ENCODE data around the gene PPFIBP2. TPM values are rescaled to one million over a fixed set of nuclear protein-coding genes. Genes with fewer than 3 reads are reported as not detected.
"Not testable (repeated sequence)": the region's sequence is repeated elsewhere in the genome, so short reads cannot be mapped to it uniquely, and the experiment has no call there.

The PPFIBP2 gene
- total RNA-seq, 1 donor from 2014 or later, result 65.8 TPM

DNA sequence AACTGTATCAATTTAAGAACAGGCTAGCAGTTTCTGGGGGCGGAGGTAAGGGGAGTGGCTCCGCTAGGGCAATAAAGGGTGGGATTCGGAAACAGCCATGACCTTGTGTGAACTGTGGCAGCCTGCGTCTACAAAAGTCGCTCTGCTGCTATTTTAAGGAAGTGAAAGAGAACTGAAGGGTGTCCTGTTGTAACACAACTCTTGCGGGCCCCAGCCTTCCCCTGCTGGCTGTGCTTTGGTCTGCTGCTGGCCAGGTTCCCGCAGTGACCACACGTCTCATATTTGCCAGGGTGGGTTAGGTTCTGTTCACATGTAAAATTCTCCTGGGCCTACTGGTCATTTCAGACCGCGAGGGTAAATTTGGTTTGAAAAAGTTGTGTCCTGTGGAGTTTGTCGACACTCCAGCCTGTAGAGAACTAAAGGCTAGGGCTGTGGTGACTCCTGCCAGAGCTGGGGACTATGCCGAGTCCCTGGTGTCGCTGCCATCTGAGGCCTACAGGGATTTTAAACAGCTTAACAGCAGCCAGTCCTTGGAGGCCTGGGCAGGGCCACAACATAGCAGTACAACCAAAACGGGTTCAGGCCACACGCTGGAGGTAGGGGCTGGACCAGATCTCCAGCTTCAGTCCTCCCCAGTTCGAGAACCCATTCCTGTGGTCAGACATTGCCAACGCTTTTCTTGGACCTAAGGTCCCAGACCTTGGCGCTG, 1.1 kb upstream of the PPFIBP2 start:
- peaks cover 25 to 52% (median 35%) of the 10 kb centered on the region in 3 donors for H3K4me1 ChIP-seq (ENCODE audit: control insufficient read depth in 3 of 3, insufficient read depth in 3 of 3, low read length in 3 of 3)
- peak overlapping the region; percentile 84 to 94 (median 93) for H3K9ac ChIP-seq (ENCODE audit: low read depth in 1 of 3, low read length in 3 of 3)
- H3K36me3 ChIP-seq (ENCODE audit: control insufficient read depth in 3 of 3, insufficient read depth in 3 of 3, low read length in 3 of 3), result no peaks in the 10 kb centered on the region
- H3K4me3 ChIP-seq (ENCODE audit: low read length in 3 of 3), result peak overlapping the region; percentile 81 to 92 (median 91)
- H3K27me3 ChIP-seq (ENCODE audit: control insufficient read depth in 3 of 3, insufficient read depth in 3 of 3, low read length in 3 of 3), result no peaks in the 10 kb centered on the region
- peak overlapping the region; percentile 97 for H3K27ac ChIP-seq (ENCODE audit: low read depth, low read length)
- H3K9me3 ChIP-seq (ENCODE audit: control insufficient read depth in 3 of 3, low read length in 3 of 3), result no peaks in the 10 kb centered on the region

DNA sequence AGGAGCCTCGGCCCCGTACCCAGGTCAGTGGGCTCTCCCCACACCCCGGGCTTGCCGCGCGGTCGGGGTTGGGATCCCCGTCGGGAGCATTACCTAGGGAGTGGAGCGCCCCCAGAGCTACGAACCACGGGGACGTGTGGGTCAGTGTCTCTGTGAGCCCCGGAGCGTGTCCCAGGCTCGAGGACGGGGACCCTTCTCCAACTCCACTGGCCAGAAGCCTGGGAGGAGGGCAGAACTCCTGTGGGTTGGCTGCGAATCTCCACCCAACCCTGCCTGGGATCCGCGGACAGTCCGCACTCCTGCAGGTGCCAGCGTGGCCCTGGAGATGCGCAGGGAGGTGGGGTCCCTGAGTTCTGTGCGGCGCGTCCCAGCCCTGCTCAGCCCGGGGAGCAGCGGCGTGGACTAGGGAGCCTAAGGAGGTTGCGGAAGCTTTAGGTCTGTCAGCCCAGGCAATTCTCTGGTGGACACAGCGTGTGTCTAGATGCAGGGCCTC, 346 bp downstream of the PPFIBP2 start:
- H3K9ac ChIP-seq (ENCODE audit: low read depth in 1 of 3, low read length in 3 of 3), result peak overlapping the region; percentile 84 to 94 (median 85)
- H3K27me3 ChIP-seq (ENCODE audit: control insufficient read depth in 3 of 3, insufficient read depth in 3 of 3, low read length in 3 of 3), result no peaks in the 10 kb centered on the region
- H3K9me3 ChIP-seq (ENCODE audit: control insufficient read depth in 3 of 3, low read length in 3 of 3), result no peaks in the 10 kb centered on the region
- peak overlapping the region; percentile 87 to 92 (median 91) for H3K4me3 ChIP-seq (ENCODE audit: low read length in 3 of 3)
- H3K27ac ChIP-seq (ENCODE audit: low read depth, low read length), result peak overlapping the region; percentile 97
- no peaks in the 10 kb centered on the region for H3K36me3 ChIP-seq (ENCODE audit: control insufficient read depth in 3 of 3, insufficient read depth in 3 of 3, low read length in 3 of 3)
- peaks cover 25 to 55% (median 35%) of the 10 kb centered on the region in 3 donors for H3K4me1 ChIP-seq (ENCODE audit: control insufficient read depth in 3 of 3, insufficient read depth in 3 of 3, low read length in 3 of 3)

DNA sequence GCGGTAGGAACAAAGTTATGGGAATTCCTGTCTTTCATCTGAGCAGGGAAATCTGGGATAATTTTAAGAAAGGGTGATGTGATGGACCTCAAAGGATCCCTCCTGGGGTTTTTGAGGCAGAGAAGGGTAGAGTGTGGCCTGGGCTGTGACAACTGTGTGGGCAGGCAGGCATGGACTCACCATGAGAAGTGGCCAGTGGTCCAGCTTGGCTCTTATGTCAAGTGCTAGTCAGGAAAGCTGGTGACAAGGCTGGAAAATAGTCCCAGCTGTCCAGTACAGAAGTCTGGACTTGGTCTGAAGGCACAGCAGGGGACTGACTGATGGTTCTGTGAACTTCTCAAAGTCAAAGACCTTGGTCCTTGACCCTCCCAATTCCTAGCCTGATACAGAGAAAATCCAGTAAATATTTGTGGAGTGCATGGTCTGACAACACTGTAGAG, 1.7 kb downstream of the PPFIBP2 start:
- Histone ChIP-seq H3K27me3 (ENCODE audit: control insufficient read depth in 3 of 3, insufficient read depth in 3 of 3, low read length in 3 of 3) (no peaks in the 10 kb centered on the region), H3K27ac (ENCODE audit: low read depth, low read length) (no peak overlapping the region), H3K36me3 (ENCODE audit: control insufficient read depth in 3 of 3, insufficient read depth in 3 of 3, low read length in 3 of 3) (no peaks in the 10 kb centered on the region), H3K9me3 (ENCODE audit: control insufficient read depth in 3 of 3, low read length in 3 of 3) (no peaks in the 10 kb centered on the region), H3K9ac (ENCODE audit: low read depth in 1 of 3, low read length in 3 of 3) (no peak overlapping the region), H3K4me1 (ENCODE audit: control insufficient read depth in 3 of 3, insufficient read depth in 3 of 3, low read length in 3 of 3) (peaks cover 25 to 52% (median 35%) of the 10 kb centered on the region in 3 donors), H3K4me3 (ENCODE audit: low read length in 3 of 3) (peak overlapping the region in 1 of 3 donors; percentile 2)

DNA sequence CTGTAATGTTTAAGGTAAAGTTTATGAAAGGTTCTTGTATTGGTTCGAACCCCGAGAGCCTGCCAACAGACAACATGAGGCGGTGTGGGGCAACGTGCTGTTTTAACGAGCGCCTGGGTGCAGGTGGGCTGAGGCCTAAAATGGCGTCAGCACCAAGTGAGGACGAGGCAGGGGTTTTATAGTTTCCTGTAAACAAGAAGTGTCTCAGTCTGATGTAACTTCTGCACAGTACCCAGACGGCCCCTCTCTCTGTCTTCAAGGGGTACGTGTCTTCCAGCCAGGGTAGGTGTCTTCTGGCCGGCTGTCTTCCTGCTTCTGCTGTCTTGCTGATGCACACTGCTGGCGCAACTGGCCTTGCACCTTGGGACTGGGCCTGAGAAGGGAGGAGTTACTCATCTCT, 2.7 kb downstream of the PPFIBP2 start:
- H3K4me3 ChIP-seq (ENCODE audit: low read length in 3 of 3), result no peak overlapping the region
- H3K36me3 ChIP-seq (ENCODE audit: control insufficient read depth in 3 of 3, insufficient read depth in 3 of 3, low read length in 3 of 3), result no peaks in the 10 kb centered on the region
- H3K4me1 ChIP-seq (ENCODE audit: control insufficient read depth in 3 of 3, insufficient read depth in 3 of 3, low read length in 3 of 3), result peaks cover 21 to 53% (median 27%) of the 10 kb centered on the region in 3 donors
- H3K9me3 ChIP-seq (ENCODE audit: control insufficient read depth in 3 of 3, low read length in 3 of 3), result no peaks in the 10 kb centered on the region
- no peak overlapping the region for H3K27ac ChIP-seq (ENCODE audit: low read depth, low read length)
- no peaks in the 10 kb centered on the region for H3K27me3 ChIP-seq (ENCODE audit: control insufficient read depth in 3 of 3, insufficient read depth in 3 of 3, low read length in 3 of 3)
- H3K9ac ChIP-seq (ENCODE audit: low read depth in 1 of 3, low read length in 3 of 3), result no peak overlapping the region

DNA sequence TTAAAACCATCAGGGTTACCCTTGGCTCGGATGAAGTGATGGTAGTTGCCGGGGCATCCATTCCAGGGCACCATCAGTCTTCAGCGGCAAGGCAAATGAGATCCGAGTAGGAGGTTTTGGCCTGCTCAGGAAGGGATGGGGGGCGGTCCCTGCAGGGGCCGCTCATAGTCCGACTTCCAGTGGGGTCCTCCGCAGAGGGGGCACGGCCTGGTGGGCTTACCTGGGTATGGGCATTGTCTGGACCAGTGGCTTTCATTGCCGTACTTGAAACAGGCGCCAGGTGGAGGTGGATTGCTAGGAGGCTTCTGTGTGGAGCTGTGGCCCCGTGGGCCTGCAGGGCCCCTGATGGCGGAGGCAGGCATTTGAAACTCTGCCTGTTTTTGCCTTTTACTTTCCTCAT, 3.9 kb downstream of the PPFIBP2 start:
- H3K27ac ChIP-seq (ENCODE audit: low read depth, low read length); H3K9ac ChIP-seq (ENCODE audit: low read depth in 1 of 3, low read length in 3 of 3); H3K36me3 ChIP-seq (ENCODE audit: control insufficient read depth in 3 of 3, insufficient read depth in 3 of 3, low read length in 3 of 3); H3K9me3 ChIP-seq (ENCODE audit: control insufficient read depth in 3 of 3, low read length in 3 of 3); H3K4me3 ChIP-seq (ENCODE audit: low read length in 3 of 3); H3K27me3 ChIP-seq (ENCODE audit: control insufficient read depth in 3 of 3, insufficient read depth in 3 of 3, low read length in 3 of 3): not testable (repeated sequence)
- H3K4me1 ChIP-seq (ENCODE audit: control insufficient read depth in 3 of 3, insufficient read depth in 3 of 3, low read length in 3 of 3), result peaks cover 12 to 52% (median 25%) of the 10 kb centered on the region in 3 donors

DNA sequence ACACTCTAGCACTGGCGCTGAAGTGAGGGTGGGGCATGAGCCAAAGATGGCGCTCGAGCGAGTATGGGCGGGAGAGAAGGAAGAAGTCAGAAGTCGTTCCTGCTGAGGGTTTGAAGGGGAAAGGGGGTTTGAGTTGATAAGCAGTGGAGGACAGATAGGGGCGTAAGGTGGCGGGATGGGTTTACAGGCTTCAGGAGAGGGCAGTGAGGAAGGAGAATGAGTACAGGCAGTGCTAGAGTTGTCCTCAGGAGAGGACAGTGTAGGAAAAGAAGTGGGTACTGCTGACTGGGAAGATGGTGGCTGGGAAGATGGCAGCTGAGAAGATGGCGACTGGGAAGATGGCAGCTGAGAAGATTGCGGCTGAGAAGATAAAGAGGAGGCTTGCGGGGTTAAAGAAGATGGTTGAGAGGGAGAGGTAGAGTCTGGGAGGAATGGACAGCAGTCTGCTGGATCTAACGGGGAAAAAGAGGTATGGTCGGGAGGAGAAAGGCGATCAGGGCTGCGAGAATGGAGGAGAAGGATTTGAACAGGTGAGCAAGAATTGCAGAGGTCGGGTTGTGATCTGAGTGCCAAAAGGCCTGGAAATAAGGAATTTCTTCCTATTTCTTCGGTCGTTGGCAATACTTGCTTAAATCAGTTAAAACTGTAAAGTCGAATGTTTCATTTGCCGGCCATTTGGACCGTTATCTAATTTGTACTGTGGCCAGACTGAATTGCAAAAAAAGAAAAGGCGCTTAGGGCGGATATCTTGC, 5.2 kb downstream of the PPFIBP2 start:
- Histone ChIP-seq H3K36me3 (ENCODE audit: control insufficient read depth in 3 of 3, insufficient read depth in 3 of 3, low read length in 3 of 3) (no peaks in the 10 kb centered on the region), H3K4me1 (ENCODE audit: control insufficient read depth in 3 of 3, insufficient read depth in 3 of 3, low read length in 3 of 3) (peaks cover 20 to 58% (median 31%) of the 10 kb centered on the region in 3 donors), H3K4me3 (ENCODE audit: low read length in 3 of 3) (no peak overlapping the region), H3K27ac (ENCODE audit: low read depth, low read length) (no peak overlapping the region), H3K9me3 (ENCODE audit: control insufficient read depth in 3 of 3, low read length in 3 of 3) (no peaks in the 10 kb centered on the region), H3K27me3 (ENCODE audit: control insufficient read depth in 3 of 3, insufficient read depth in 3 of 3, low read length in 3 of 3) (no peaks in the 10 kb centered on the region), H3K9ac (ENCODE audit: low read depth in 1 of 3, low read length in 3 of 3) (no peak overlapping the region)

GRCh38 chr11:7520011-7520942, 6.5 kb downstream of the PPFIBP2 start:
- Histone ChIP-seq H3K27me3 (ENCODE audit: control insufficient read depth in 3 of 3, insufficient read depth in 3 of 3, low read length in 3 of 3) (no peaks in the 10 kb centered on the region), H3K9me3 (ENCODE audit: control insufficient read depth in 3 of 3, low read length in 3 of 3) (no peaks in the 10 kb centered on the region), H3K9ac (ENCODE audit: low read depth in 1 of 3, low read length in 3 of 3) (no peak overlapping the region), H3K36me3 (ENCODE audit: control insufficient read depth in 3 of 3, insufficient read depth in 3 of 3, low read length in 3 of 3) (no peaks in the 10 kb centered on the region), H3K4me3 (ENCODE audit: low read length in 3 of 3) (no peak overlapping the region), H3K4me1 (ENCODE audit: control insufficient read depth in 3 of 3, insufficient read depth in 3 of 3, low read length in 3 of 3) (peaks cover 23 to 59% (median 31%) of the 10 kb centered on the region in 3 donors), H3K27ac (ENCODE audit: low read depth, low read length) (peak overlapping the region; percentile 15)

DNA sequence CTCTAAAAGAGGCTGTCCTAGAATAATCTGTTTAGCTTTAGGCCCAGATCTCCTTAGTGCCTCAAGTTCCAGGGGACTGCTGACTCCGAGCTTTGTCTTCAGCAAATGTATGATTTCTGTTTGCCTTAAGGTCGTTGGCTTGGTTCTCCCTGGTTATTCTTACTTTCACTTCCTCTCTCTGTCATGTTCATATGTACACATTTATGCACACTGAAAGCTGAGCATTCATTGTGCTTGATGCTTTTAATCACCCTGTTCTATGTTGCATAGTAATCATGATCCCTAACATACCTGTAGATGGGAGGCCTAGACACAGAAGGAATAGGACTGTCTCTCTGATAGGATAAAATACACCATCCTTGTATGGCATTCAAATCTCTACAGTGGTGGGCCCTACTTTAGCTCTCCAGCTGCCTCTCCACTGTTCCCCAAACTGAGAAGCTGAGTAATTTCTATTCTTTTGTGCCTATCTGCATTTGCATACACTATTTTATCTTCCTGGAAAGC, 7.2 kb downstream of the PPFIBP2 start:
- Histone ChIP-seq H3K4me3 (ENCODE audit: low read length in 3 of 3) (no peak overlapping the region), H3K9me3 (ENCODE audit: control insufficient read depth in 3 of 3, low read length in 3 of 3) (no peaks in the 10 kb centered on the region), H3K27ac (ENCODE audit: low read depth, low read length) (peak overlapping the region; percentile 15), H3K36me3 (ENCODE audit: control insufficient read depth in 3 of 3, insufficient read depth in 3 of 3, low read length in 3 of 3) (no peaks in the 10 kb centered on the region), H3K9ac (ENCODE audit: low read depth in 1 of 3, low read length in 3 of 3) (no peak overlapping the region), H3K4me1 (ENCODE audit: control insufficient read depth in 3 of 3, insufficient read depth in 3 of 3, low read length in 3 of 3) (peaks cover 23 to 57% (median 28%) of the 10 kb centered on the region in 3 donors), H3K27me3 (ENCODE audit: control insufficient read depth in 3 of 3, insufficient read depth in 3 of 3, low read length in 3 of 3) (no peaks in the 10 kb centered on the region)

- peaks cover 23 to 56% (median 26%) of the 10 kb centered on the region in 3 donors for H3K4me1 ChIP-seq (ENCODE audit: control insufficient read depth in 3 of 3, insufficient read depth in 3 of 3, low read length in 3 of 3)
- H3K27me3 ChIP-seq (ENCODE audit: control insufficient read depth in 3 of 3, insufficient read depth in 3 of 3, low read length in 3 of 3), result no peaks in the 10 kb centered on the region
- H3K9me3 ChIP-seq (ENCODE audit: control insufficient read depth in 3 of 3, low read length in 3 of 3), result no peaks in the 10 kb centered on the region
- no peak overlapping the region for H3K27ac ChIP-seq (ENCODE audit: low read depth, low read length)
- no peak overlapping the region for H3K4me3 ChIP-seq (ENCODE audit: low read length in 3 of 3)
- H3K9ac ChIP-seq (ENCODE audit: low read depth in 1 of 3, low read length in 3 of 3), result no peak overlapping the region
- H3K36me3 ChIP-seq (ENCODE audit: control insufficient read depth in 3 of 3, insufficient read depth in 3 of 3, low read length in 3 of 3), result no peaks in the 10 kb centered on the region
Measured at GRCh38 chr11:7522121-7522520, 8.3 kb downstream of the PPFIBP2 start.
